Measurements from ENCODE around the gene ATP2B3.

The ATP2B3 gene

GRCh38 chrX:153474266-153474665 lies 43.2 kb upstream of the ATP2B3 start:
- DNase-seq (ENCODE audit: low spot score), result no peak
- no peak for TF ChIP-seq CTCF (IDR thresholded peaks at IDR 0.05; ENCODE audit: extremely low read depth, missing control alignments)

- TF ChIP-seq CTCF (IDR thresholded peaks at IDR 0.05; ENCODE audit: extremely low read depth, missing control alignments), result no peak
- DNase-seq (ENCODE audit: low spot score), result no peak
Observed at GRCh38 chrX:153474718-153475117, 42.7 kb upstream of the ATP2B3 start.

- no peak for TF ChIP-seq CTCF (IDR thresholded peaks at IDR 0.05; ENCODE audit: extremely low read depth, missing control alignments)
Observed at GRCh38 chrX:153475271-153475670, 42.2 kb upstream of the ATP2B3 start.

GRCh38 chrX:153475751-153476281 lies 41.6 kb upstream of the ATP2B3 start:
- TF ChIP-seq CTCF (IDR thresholded peaks at IDR 0.05; ENCODE audit: extremely low read depth, missing control alignments), result no peak
- no peak for DNase-seq (ENCODE audit: low spot score)

More at GRCh38 chrX:153475271-153475670, 42.2 kb upstream of the ATP2B3 start:
- no peak for DNase-seq (ENCODE audit: low spot score)

- no peak for DNase-seq (ENCODE audit: low spot score)
- TF ChIP-seq CTCF (IDR thresholded peaks at IDR 0.05; ENCODE audit: extremely low read depth, missing control alignments), result no peak
Observed at GRCh38 chrX:153476666-153477363, 40.6 kb upstream of the ATP2B3 start.

GRCh38 chrX:153477364-153477857 lies 40.0 kb upstream of the ATP2B3 start:
- DNase-seq (ENCODE audit: low spot score), result no peak
- TF ChIP-seq CTCF (IDR thresholded peaks at IDR 0.05; ENCODE audit: extremely low read depth, missing control alignments), result no peak

GRCh38 chrX:153477901-153478300 lies 39.5 kb upstream of the ATP2B3 start:
- TF ChIP-seq CTCF (IDR thresholded peaks at IDR 0.05; ENCODE audit: extremely low read depth, missing control alignments), result no peak
- no peak for DNase-seq (ENCODE audit: low spot score)
